GM12878 (cell line): ENCODE measurements around the gene SMC1B. TPM values are rescaled to one million over a fixed set of nuclear protein-coding genes. Genes with fewer than 3 reads are reported as not detected.
A peak's percentile ranks its signal among the peaks of the same experiment; 100 is the strongest.
"Not testable (repeated sequence)": the region's sequence is repeated elsewhere in the genome, so short reads cannot be mapped to it uniquely, and the experiment has no call there.

Experiments used
- ATAC-seq: fragments of 200-7000 bp; cut with Tn5 transposase; 3 replicates; pipeline ENCODE4 v1.9.1; 2020; ENCODE audit warnings: mild to moderate bottlenecking, moderate library complexity
- BruUV-seq: library from RNA; stranded (reverse); fragments of 400-500 nt; replicated peaks from 2 replicates; lab custom pipeline; 2021; lab: Mats Ljungman, UMichigan
- CTCF ChIA-PET: fragments of 300-600 bp; sonication (Branson Sonifier 250); formaldehyde crosslinking; extraction: SDS; loops from one replicate; lab custom pipeline; 2021; ENCODE audit warnings: inconsistent platforms; lab: Yijun Ruan, JAX
- POLR2A ChIA-PET: fragments of 350-600 bp; formaldehyde crosslinking; extraction: SDS; loops from one replicate; lab custom pipeline; 2021; ENCODE audit warnings: inconsistent platforms; lab: Charles Lee
- RAD21 ChIA-PET: fragments of 300-600 bp; sonication (Branson Sonifier 250); formaldehyde crosslinking; loops from one replicate; lab custom pipeline; 2023; ENCODE audit warnings: antibody characterized with exemption; ENCODE audit not compliant: unreplicated experiment; lab: Charles Lee
- SMC1A ChIA-PET: fragments of 300-600 bp; sonication (Branson Sonifier 250); formaldehyde crosslinking; loops from one replicate; lab custom pipeline; 2023; ENCODE audit not compliant: unreplicated experiment, uncharacterized antibody; lab: Charles Lee
- DNase-seq: peaks from one replicate; pipeline ENCODE4 v3.0.0-alpha.2; 2011; ENCODE audit warnings: low read depth, low spot score
- FAIRE-seq: peaks from 3 replicates; lab custom pipeline; 2011; peaks lifted over from hg19 to GRCh38; lab: Jason Lieb, UNC
- H2AFZ ChIP-seq: 2 replicates; pipeline ENCODE4 v1.6.0; 2011; ENCODE audit warnings: low read depth, low read length, control low read depth; ENCODE audit not compliant: control insufficient read depth
- H3K27ac ChIP-seq: 2 replicates; pipeline ENCODE4 v1.5.1; 2011; ENCODE audit warnings: control low read depth; ENCODE audit not compliant: control insufficient read depth, insufficient read depth
- H3K27me3 ChIP-seq, 2 experiments: replicated peaks in 1 of 2; 2 replicates each; pipeline versions ENCODE4 v1.6.0 to v1.6.1; 2011; ENCODE audit warnings: low read length in 1 of 2; ENCODE audit not compliant: control insufficient read depth in 2 of 2, insufficient read depth in 2 of 2
- H3K36me3 ChIP-seq, 2 experiments: 2 replicates each; pipeline ENCODE4 v1.5.1; 2011; ENCODE audit warnings: low read length in 1 of 2; ENCODE audit not compliant: control insufficient read depth in 2 of 2, insufficient read depth in 2 of 2
- H3K4me1 ChIP-seq: 2 replicates; pipeline ENCODE4 v1.6.1; 2011; ENCODE audit warnings: mild to moderate bottlenecking, low read length, moderate library complexity, mixed read lengths; ENCODE audit not compliant: control insufficient read depth, insufficient read depth
- H3K4me2 ChIP-seq: 2 replicates; pipeline ENCODE4 v1.6.0; 2011; ENCODE audit warnings: control low read depth; ENCODE audit not compliant: control insufficient read depth, insufficient read depth
- H3K4me3 ChIP-seq: fragments of 200-600 bp; sonication (generic); 2 replicates; pipeline ENCODE4 v1.5.1; 2016
- H3K79me2 ChIP-seq: 2 replicates; pipeline ENCODE4 v1.6.0; 2011; ENCODE audit warnings: low read length; ENCODE audit not compliant: control insufficient read depth, insufficient read depth
- H3K9ac ChIP-seq: 2 replicates; pipeline ENCODE4 v1.8.0; 2011; ENCODE audit warnings: low read length, control low read depth, mixed read lengths; ENCODE audit not compliant: control insufficient read depth, insufficient read depth
- H3K9me3 ChIP-seq: replicated peaks from 3 replicates; pipeline ENCODE4 v1.5.1; 2011; ENCODE audit warnings: mild to moderate bottlenecking, low read length; ENCODE audit not compliant: control insufficient read depth, insufficient read depth
- H4K20me1 ChIP-seq: 2 replicates; pipeline ENCODE4 v1.6.0; 2011; ENCODE audit not compliant: control insufficient read depth, insufficient read depth
- BHLHE40 ChIP-seq, 2 experiments: fragments of 450-650 bp in 1 of 2; IDR thresholded peaks; 2 replicates each; pipeline ENCODE4 v1.6.1; 2011 to 2017; ENCODE audit warnings: low read depth in 2 of 2, borderline replicate concordance in 1 of 2, improper control_type of control experiment in 1 of 2, low read length in 1 of 2, mild to moderate bottlenecking in 1 of 2
- IKZF1 ChIP-seq: fragments of 450-650 bp; conservative IDR thresholded peaks from 2 replicates; pipeline ENCODE4 v1.6.1; 2017; ENCODE audit warnings: antibody characterized with exemption, mild to moderate bottlenecking
- RAD21 ChIP-seq: IDR thresholded peaks from 2 replicates; pipeline ENCODE4 v1.6.1; 2011; ENCODE audit warnings: mild to moderate bottlenecking, low read depth, low read length, moderate library complexity; ENCODE audit not compliant: insufficient read depth
- SMC3 ChIP-seq: IDR thresholded peaks from 2 replicates; pipeline ENCODE4 v1.6.1; 2011; ENCODE audit warnings: low read length, improper control_type of control experiment, borderline replicate concordance
- SUZ12 ChIP-seq: fragments of 200-600 bp; sonication (generic); IDR thresholded peaks from one replicate; pipeline ENCODE4 v1.6.1; 2018; ENCODE audit warnings: antibody characterized with exemption, mild to moderate bottlenecking; ENCODE audit not compliant: unreplicated experiment
- YY1 ChIP-seq: IDR thresholded peaks from 2 replicates; pipeline ENCODE4 v1.6.1; 2011; ENCODE audit warnings: low read depth, mild to moderate bottlenecking, low read length
- ZZZ3 ChIP-seq: IDR thresholded peaks from 2 replicates; pipeline ENCODE4 v1.6.1; 2011; ENCODE audit warnings: low read depth; ENCODE audit not compliant: control insufficient read depth, insufficient read length
- WGBS: methylation state at CpG from one replicate; pipeline ENCODE4 v1.1.6; 2016; ENCODE audit warnings: low lambda C conversion rate; ENCODE audit not compliant: insufficient replicate concordance, insufficient coverage; ENCODE audit errors: missing lambda C conversion rate; 5-methylcytosine and 5-hydroxymethylcytosine counted together
- in situ Hi-C: fragments of 300-500 bp; cut with MboI; formaldehyde crosslinking; loops from 9 replicates; pipeline ENCODE4 v1.14.3; 2018; ENCODE audit warnings: mixed read lengths
- intact Hi-C: fragments of 100-400 bp; cut with micrococcal nuclease; formaldehyde crosslinking; loops from one replicate; pipeline ENCODE4 v1.14.2; 2022; ENCODE audit not compliant: unreplicated experiment
- polyA plus RNA-seq, 11 experiments: library from polyadenylated mRNA; depleted of rRNA in 4 of 11; unstranded in 6 of 11; stranded (reverse) in 5 of 11; fragments of >200 nt; fragmentation: Nextera tagmentation in 4 of 11; fragmentation: Illumina TruSeq in 1 of 11; extraction: Ambion mirVana in 4 of 11; extraction: Trizol in 1 of 11; gene quantifications; 1 replicate in 1 of 11; 2 replicates in 10 of 11; pipeline versions ENCODE4 v1.2.1 to v1.2.3, GENCODE V29; 2011 to 2016; ENCODE audit warnings: inconsistent platforms in 2 of 11, missing spikeins in 2 of 11, low read depth in 1 of 11
- total RNA-seq, 4 experiments: library from RNA; depleted of rRNA in 3 of 4; stranded (reverse); fragments of >200 nt in 3 of 4; fragmentation: Illumina TruSeq in 1 of 4; extraction: Trizol in 1 of 4; gene quantifications; 2 replicates each; pipeline versions ENCODE4 v1.2.1 to v1.2.3, GENCODE V29; 2013 to 2021
- TF ChIP-seq, protein P1 (sequence below), 3 experiments: IDR thresholded peaks in 2 of 3; conservative IDR thresholded peaks in 1 of 3; 2 replicates each; pipeline ENCODE4 v1.5.1; 2011; ENCODE audit warnings: low read depth in 3 of 3, low read length in 3 of 3, mild to moderate bottlenecking in 3 of 3, control low read depth in 2 of 3, moderate library complexity in 2 of 3, inconsistent platforms in 1 of 3, mixed read lengths in 1 of 3; ENCODE audit not compliant: control insufficient read depth in 2 of 3, insufficient read depth in 1 of 3; ENCODE audit errors: extremely low read depth in 1 of 3

SMC1B gene
- total and polyA plus RNA-seq, 10 of the 15 experiments (the other 5 are each of a cell fraction or from before 2014, with no cell fraction given) = not detected

DNA sequence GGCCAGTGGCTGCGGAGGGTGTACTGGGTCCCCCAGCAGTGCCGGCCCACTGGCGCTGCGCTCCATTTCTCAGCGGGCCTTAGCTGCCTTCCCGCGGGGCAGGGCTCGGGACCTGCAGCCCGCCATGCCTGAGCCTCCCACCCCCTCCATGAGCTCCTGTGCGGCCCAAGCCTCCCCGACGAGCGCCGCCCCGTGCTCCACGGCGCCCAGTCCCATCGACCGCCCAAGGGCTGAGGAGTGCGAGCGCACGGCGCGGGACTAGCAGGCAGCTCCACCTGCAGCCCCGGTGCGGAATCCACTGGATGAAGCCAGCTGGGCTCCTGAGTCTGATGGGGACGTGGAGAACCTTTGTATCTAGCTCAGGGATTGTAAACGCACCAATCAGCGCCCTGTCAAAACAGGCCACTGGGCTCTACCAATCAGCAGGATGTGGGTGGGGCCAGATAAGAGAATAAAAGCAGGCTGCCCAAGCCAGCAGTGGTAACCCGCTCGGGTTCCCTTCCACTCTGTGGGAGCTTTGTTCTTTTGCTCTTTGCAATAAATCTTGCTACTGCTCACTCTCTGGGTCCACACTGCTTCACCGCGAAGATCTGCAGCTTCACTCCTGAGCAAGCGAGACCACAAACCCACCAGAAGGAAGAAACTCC, 23.6 kb upstream of the SMC1B start:
- not testable (repeated sequence) for FAIRE-seq
- CTCF ChIA-PET = interaction anchor here (0.6 to 2.8 kb wide), 7 partner anchors 30 to 188 kb away, joined by 3 to 9 read pairs (median 4); no protein-coding TSS in a partner anchor

GRCh38 chr22:45435544-45436139, 22.2 kb upstream of the SMC1B start:
- no TSS peak for BruUV-seq
- H3K36me3 ChIP-seq = no peaks in the 10 kb centered on the region
- H3K27ac ChIP-seq = no peak overlapping the region
- WGBS = 16% methylated on average over 20 of the region's 20 CpGs
- peak overlapping the region; percentile 9 for H2AFZ ChIP-seq
- H3K9ac ChIP-seq = no peak overlapping the region
- ChIA-PET SMC1A (no interaction called here), POLR2A (no interaction called here), RAD21 (no interaction called here), CTCF (interaction anchor here (0.8 to 2.8 kb wide), 3 partner anchors 163 to 171 kb away, joined by 5 to 9 read pairs (median 5); no protein-coding TSS in a partner anchor)
- DNase-seq (peak; percentile 35), FAIRE-seq (peak; percentile 99), ATAC-seq (peak; percentile 98)
- intact Hi-C loops = loop anchor here (1.0 kb wide), 1 partner anchor 166 kb away; no protein-coding TSS in a partner anchor
- no peak overlapping the region for H3K4me2 ChIP-seq
- TF ChIP-seq, protein P1, sequence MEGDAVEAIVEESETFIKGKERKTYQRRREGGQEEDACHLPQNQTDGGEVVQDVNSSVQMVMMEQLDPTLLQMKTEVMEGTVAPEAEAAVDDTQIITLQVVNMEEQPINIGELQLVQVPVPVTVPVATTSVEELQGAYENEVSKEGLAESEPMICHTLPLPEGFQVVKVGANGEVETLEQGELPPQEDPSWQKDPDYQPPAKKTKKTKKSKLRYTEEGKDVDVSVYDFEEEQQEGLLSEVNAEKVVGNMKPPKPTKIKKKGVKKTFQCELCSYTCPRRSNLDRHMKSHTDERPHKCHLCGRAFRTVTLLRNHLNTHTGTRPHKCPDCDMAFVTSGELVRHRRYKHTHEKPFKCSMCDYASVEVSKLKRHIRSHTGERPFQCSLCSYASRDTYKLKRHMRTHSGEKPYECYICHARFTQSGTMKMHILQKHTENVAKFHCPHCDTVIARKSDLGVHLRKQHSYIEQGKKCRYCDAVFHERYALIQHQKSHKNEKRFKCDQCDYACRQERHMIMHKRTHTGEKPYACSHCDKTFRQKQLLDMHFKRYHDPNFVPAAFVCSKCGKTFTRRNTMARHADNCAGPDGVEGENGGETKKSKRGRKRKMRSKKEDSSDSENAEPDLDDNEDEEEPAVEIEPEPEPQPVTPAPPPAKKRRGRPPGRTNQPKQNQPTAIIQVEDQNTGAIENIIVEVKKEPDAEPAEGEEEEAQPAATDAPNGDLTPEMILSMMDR (IDR thresholded peaks at IDR 0.05 in 2 of 3, conservative IDR thresholded peaks at IDR 0.05 in 1 of 3; ENCODE audit: control insufficient read depth in 2 of 3, extremely low read depth in 1 of 3, insufficient read depth in 1 of 3, low read depth in 3 of 3, low read length in 3 of 3) = peak; percentile 89 to 94 (median 93)
- TF ChIP-seq SMC3 (peak; percentile 98), ZZZ3 (no peak), YY1 (peak; percentile 68; the same call in 1 of the 2 replicates), IKZF1 (peak; percentile 30; the same call in 1 of the 2 replicates), BHLHE40 (IDR thresholded peaks at IDR 0.05; ENCODE audit: borderline replicate concordance in 1 of 2, low read depth in 2 of 2, low read length in 1 of 2) (peak in 1 of 2 experiments; percentile 5; a peak in 1 of 4 replicates), RAD21 (peak; percentile 76), SUZ12 (no peak)
- no peaks in the 10 kb centered on the region for H4K20me1 ChIP-seq
- in situ Hi-C loops = no loop called here
- H3K9me3 ChIP-seq = no peaks in the 10 kb centered on the region
- H3K27me3 ChIP-seq = no peaks in the 10 kb centered on the region
- no peaks in the 10 kb centered on the region for H3K79me2 ChIP-seq
- H3K4me3 ChIP-seq = no peak overlapping the region
- H3K4me1 ChIP-seq = no peaks in the 10 kb centered on the region; the same call in 1 of the 2 replicates

More for the DNA sequence above, 23.6 kb upstream of the SMC1B start:
- H4K20me1 ChIP-seq, H2AFZ ChIP-seq, H3K4me3 ChIP-seq, intact Hi-C loops, SMC1A ChIA-PET, H3K4me1 ChIP-seq, POLR2A ChIA-PET, ATAC-seq, BruUV-seq, H3K9ac ChIP-seq, H3K79me2 ChIP-seq, H3K27me3 ChIP-seq, in situ Hi-C loops, H3K36me3 ChIP-seq, DNase-seq, H3K4me2 ChIP-seq, H3K9me3 ChIP-seq, H3K27ac ChIP-seq: not testable (repeated sequence)
- 75% methylated on average over 26 of the region's 34 CpGs for WGBS
- RAD21 ChIA-PET = interaction anchor here (1.4 to 1.5 kb wide), 2 partner anchors 167 to 174 kb away, joined by 4 to 5 read pairs; no protein-coding TSS in a partner anchor
